Mesendoderm (in vitro differentiated cells): Measurements from ENCODE around the gene PLPP6. TPM values are rescaled to one million over a fixed set of nuclear protein-coding genes. Genes with fewer than 3 reads are reported as not detected.
A peak's percentile ranks its signal among the peaks of the same experiment; 100 is the strongest.

Experiments used
- DNase-seq: peaks from one replicate; pipeline ENCODE4 v3.0.0; 2013
- H2AK5ac ChIP-seq: 2 replicates; pipeline ENCODE4 v1.6.1; 2013; ENCODE audit warnings: low read length, inconsistent platforms
- H2BK120ac ChIP-seq: 2 replicates; pipeline ENCODE4 v1.6.1; 2013; ENCODE audit warnings: low read depth, mild to moderate bottlenecking, low read length, moderate library complexity, mixed read lengths
- H2BK15ac ChIP-seq: replicated peaks from 2 replicates; pipeline ENCODE4 v1.6.1; 2013; ENCODE audit warnings: low read depth, mild to moderate bottlenecking, moderate library complexity
- H2BK5ac ChIP-seq: 2 replicates; pipeline ENCODE4 v1.6.1; 2013; ENCODE audit warnings: low read length, inconsistent platforms
- H3K18ac ChIP-seq: 2 replicates; pipeline ENCODE4 v1.6.1; 2013; ENCODE audit warnings: mild to moderate bottlenecking, low read length, mixed read lengths
- H3K23ac ChIP-seq: one replicate; pipeline ENCODE4 v1.6.1; 2013; ENCODE audit warnings: low read length
- H3K27ac ChIP-seq: 2 replicates; pipeline ENCODE4 v1.5.1; 2013; ENCODE audit warnings: low read depth, mild to moderate bottlenecking, inconsistent platforms, low read length, moderate library complexity
- H3K27me3 ChIP-seq: 2 replicates; pipeline ENCODE4 v1.6.1; 2013; ENCODE audit warnings: low read length, control low read depth, mild to moderate bottlenecking, inconsistent platforms; ENCODE audit not compliant: insufficient read depth, poor library complexity
- H3K36me3 ChIP-seq: 2 replicates; pipeline ENCODE4 v1.6.1; 2013; ENCODE audit warnings: low read length, inconsistent platforms; ENCODE audit not compliant: control insufficient read depth, insufficient read depth
- H3K4ac ChIP-seq: one replicate; pipeline ENCODE4 v1.6.1; 2013; ENCODE audit warnings: low read depth, mild to moderate bottlenecking, low read length, moderate library complexity
- H3K4me1 ChIP-seq: 2 replicates; pipeline ENCODE4 v1.6.1; 2013; ENCODE audit warnings: low read depth, low read length, inconsistent platforms; ENCODE audit not compliant: control insufficient read depth
- H3K4me2 ChIP-seq: 2 replicates; pipeline ENCODE4 v1.6.1; 2013; ENCODE audit warnings: low read length
- H3K4me3 ChIP-seq: 2 replicates; pipeline ENCODE4 v1.5.1; 2013; ENCODE audit warnings: mild to moderate bottlenecking, low read length
- H3K56ac ChIP-seq: one replicate; pipeline ENCODE4 v1.6.1; 2013; ENCODE audit warnings: low read length
- H3K79me1 ChIP-seq: 2 replicates; pipeline ENCODE4 v1.6.1; 2013; ENCODE audit warnings: low read length, inconsistent platforms
- H3K79me2 ChIP-seq: 2 replicates; pipeline ENCODE4 v1.6.1; 2013; ENCODE audit warnings: mild to moderate bottlenecking, low read length; ENCODE audit not compliant: control insufficient read depth, insufficient read depth
- H3K9ac ChIP-seq: 2 replicates; pipeline ENCODE4 v1.6.1; 2013; ENCODE audit warnings: low read length, inconsistent platforms
- H4K5ac ChIP-seq: one replicate; pipeline ENCODE4 v1.6.1; 2013; ENCODE audit warnings: low read length
- H4K8ac ChIP-seq: one replicate; pipeline ENCODE4 v1.6.1; 2013; ENCODE audit warnings: low read depth, mild to moderate bottlenecking, control low read depth, low read length, moderate library complexity
- WGBS: extraction: QIAGEN DNeasy Blood & Tissue Kit; methylation state at CpG from one replicate; pipeline ENCODE4 v1.1.7; 2013; ENCODE audit warnings: low lambda C conversion rate, missing lambda C conversion rate; ENCODE audit not compliant: insufficient coverage; ENCODE audit errors: extremely low coverage; 5-methylcytosine and 5-hydroxymethylcytosine counted together
- polyA plus RNA-seq, 2 experiments: library from polyadenylated mRNA; stranded (reverse); fragments of 200-250 nt; gene quantifications; one replicate each; pipeline ENCODE4 v1.2.3, GENCODE V29; 2013

PLPP6 gene
- polyA plus RNA-seq (2013, experiment 1 of 2) = 6.6 TPM
- polyA plus RNA-seq (2013, experiment 2 of 2) = 6.4 TPM

DNA sequence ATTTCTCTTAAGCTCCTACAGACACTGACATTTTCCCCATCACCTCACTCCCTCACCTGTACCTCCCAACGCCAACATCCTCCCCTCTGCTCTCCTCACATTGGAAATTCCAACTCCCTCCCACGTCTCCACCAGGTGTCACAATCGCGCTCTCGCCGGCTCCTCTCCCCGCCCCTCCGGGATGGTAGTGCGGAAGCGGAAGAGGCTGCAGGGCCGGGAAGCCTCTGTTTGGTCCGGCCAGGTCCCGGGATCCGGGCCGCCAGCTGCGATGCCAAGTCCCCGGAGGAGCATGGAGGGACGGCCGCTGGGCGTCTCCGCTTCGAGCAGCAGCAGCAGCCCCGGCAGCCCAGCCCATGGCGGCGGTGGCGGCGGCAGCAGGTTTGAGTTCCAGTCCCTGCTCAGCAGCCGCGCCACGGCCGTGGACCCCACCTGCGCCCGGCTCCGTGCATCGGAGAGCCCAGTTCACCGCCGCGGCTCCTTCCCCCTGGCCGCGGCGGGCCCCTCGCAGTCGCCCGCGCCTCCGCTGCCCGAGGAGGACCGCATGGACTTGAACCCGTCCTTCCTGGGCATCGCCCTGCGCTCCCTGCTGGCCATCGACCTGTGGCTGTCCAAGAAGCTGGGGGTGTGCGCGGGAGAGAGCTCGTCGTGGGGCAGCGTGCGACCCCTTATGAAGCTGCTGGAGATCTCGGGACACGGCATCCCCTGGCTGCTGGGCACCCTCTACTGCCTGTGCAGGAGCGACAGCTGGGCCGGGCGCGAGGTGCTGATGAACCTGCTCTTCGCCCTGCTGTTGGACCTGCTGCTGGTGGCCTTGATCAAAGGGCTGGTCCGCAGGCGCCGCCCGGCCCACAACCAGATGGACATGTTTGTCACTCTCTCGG is at the start of gene PLPP6:
Gene PLPP6, plus strand, starts transcription at position 187 of the 881 bp plus-strand sequence. Its CDS starts 82 bp downstream, at position 269.
- Histone ChIP-seq H3K4me3 (peak within 1 kb of the TSS; percentile 67), H3K36me3 (no peaks in the 10 kb centered on the region), H3K27ac (peak within 1 kb of the TSS; percentile 18), H4K8ac (peak within 1 kb of the TSS; percentile 57), H3K23ac (no peak within 1 kb of the TSS), H2BK120ac (no peak within 1 kb of the TSS), H4K5ac (no peak within 1 kb of the TSS), H3K56ac (peak within 1 kb of the TSS; percentile 91), H2BK15ac (no peak within 1 kb of the TSS), H3K9ac (peak within 1 kb of the TSS; percentile 67), H3K4me1 (peaks cover 8% of the 10 kb centered on the region), H3K79me1 (peaks cover 3% of the 10 kb centered on the region), H3K4me2 (peak within 1 kb of the TSS; percentile 73), H3K18ac (peak within 1 kb of the TSS; percentile 53), H3K79me2 (no peaks in the 10 kb centered on the region), H2BK5ac (peak within 1 kb of the TSS; percentile 40), H2AK5ac (no peak within 1 kb of the TSS), H3K4ac (peak within 1 kb of the TSS; percentile 8), H3K27me3 (no peaks in the 10 kb centered on the region)
- WGBS = no CpG with 5 or more reads among the region's 70 CpGs
- DNase-seq = peak; percentile 97

DNA sequence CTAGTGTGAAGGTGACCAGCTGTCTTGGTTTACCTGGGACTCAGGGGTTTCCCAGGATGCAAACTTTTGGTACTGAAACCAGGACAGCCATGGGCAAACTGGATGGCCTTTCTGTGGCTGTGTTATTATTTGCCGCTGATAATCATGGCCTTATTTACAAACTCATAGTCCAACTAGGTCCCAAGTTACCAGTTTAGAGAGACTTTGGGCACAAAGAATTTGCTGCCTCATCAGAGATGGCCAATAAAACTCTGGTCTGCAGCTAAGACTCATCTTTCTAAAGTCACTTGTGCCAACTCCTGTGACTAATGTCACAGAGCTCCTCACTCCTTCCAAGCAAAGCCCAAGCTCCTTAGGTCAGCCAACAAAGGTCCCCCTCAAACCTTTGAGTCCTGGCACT is 47.5 kb upstream of the PLPP6 start:
- no peak overlapping the region for H3K27ac ChIP-seq

DNA sequence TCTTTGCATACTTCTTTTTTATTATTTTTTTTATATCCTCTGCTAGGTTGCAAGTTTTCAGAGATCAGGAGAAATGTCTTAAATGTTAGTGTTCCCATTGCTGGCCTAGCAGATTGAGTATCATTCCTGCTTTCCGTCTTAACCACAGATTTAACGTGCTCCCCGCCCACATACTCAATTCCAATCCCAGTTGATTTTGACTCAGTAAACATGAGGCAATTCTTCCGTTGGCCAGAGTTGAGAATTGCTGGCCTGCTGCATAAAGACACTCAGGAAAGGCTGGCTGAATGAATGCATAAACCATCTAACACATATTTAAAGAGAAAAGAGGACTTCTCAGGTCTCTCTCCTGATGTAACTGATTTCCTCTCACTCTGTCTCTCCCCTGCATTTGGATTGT is 46.8 kb upstream of the PLPP6 start:
- Histone ChIP-seq H2BK120ac (no peak overlapping the region), H3K56ac (no peak overlapping the region), H3K36me3 (no peaks in the 10 kb centered on the region), H2BK5ac (no peak overlapping the region), H3K79me2 (no peaks in the 10 kb centered on the region), H3K4me2 (no peak overlapping the region), H2BK15ac (no peak overlapping the region), H3K9ac (no peak overlapping the region), H3K18ac (no peak overlapping the region), H3K4ac (no peak overlapping the region), H3K23ac (no peak overlapping the region), H2AK5ac (no peak overlapping the region), H4K8ac (no peak overlapping the region), H3K4me1 (no peaks in the 10 kb centered on the region), H3K27ac (no peak overlapping the region), H4K5ac (no peak overlapping the region), H3K79me1 (no peaks in the 10 kb centered on the region), H3K27me3 (no peaks in the 10 kb centered on the region), H3K4me3 (no peak overlapping the region)
- WGBS = no CpG with 5 or more reads among the region's 4 CpGs
- DNase-seq = no peak

More for the DNA sequence above, 47.5 kb upstream of the PLPP6 start:
- no peak overlapping the region for H3K4me3 ChIP-seq
- H3K18ac ChIP-seq = no peak overlapping the region
- H3K56ac ChIP-seq = no peak overlapping the region
- no peak overlapping the region for H3K23ac ChIP-seq
- H3K79me1 ChIP-seq = no peaks in the 10 kb centered on the region
- no peak overlapping the region for H3K4me2 ChIP-seq
- H4K5ac ChIP-seq = no peak overlapping the region
- H3K9ac ChIP-seq = no peak overlapping the region
- H3K36me3 ChIP-seq = no peaks in the 10 kb centered on the region
- H2BK120ac ChIP-seq = no peak overlapping the region
- no peaks in the 10 kb centered on the region for H3K79me2 ChIP-seq
- H2BK15ac ChIP-seq = no peak overlapping the region
- H3K4ac ChIP-seq = no peak overlapping the region
- no peak overlapping the region for H2AK5ac ChIP-seq
- no peaks in the 10 kb centered on the region for H3K27me3 ChIP-seq
- no peak overlapping the region for H2BK5ac ChIP-seq
- DNase-seq = no peak
- H4K8ac ChIP-seq = no peak overlapping the region
- no CpG with 5 or more reads among the region's 1 CpG for WGBS
- H3K4me1 ChIP-seq = no peaks in the 10 kb centered on the region

DNA sequence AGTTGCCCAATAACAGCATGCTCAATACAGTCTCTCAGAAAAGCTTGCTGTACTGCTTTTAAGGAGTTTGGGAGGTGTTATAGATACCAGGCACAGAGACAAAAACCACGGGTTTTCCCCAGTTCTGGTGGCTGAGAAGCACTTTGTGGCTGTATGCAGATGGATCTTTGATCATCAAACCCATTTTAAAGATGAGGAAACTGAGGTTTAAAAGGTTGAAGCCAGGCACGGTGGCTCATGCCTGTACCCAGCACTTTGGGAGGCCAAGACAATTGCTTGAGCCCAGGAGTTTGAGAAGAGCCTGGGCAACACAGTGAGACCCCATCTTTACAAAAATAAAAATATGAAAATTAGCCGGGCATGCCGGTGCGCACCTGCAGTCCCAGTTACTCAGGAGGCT is 46.3 kb upstream of the PLPP6 start:
- no peak overlapping the region for H4K8ac ChIP-seq
- H3K36me3 ChIP-seq = no peaks in the 10 kb centered on the region
- H3K4me1 ChIP-seq = no peaks in the 10 kb centered on the region
- no peak overlapping the region for H2AK5ac ChIP-seq
- H3K79me2 ChIP-seq = no peaks in the 10 kb centered on the region
- H2BK5ac ChIP-seq = no peak overlapping the region
- no peak overlapping the region for H3K18ac ChIP-seq
- no peak overlapping the region for H2BK15ac ChIP-seq
- H3K23ac ChIP-seq = no peak overlapping the region
- H3K27ac ChIP-seq = no peak overlapping the region
- no peak overlapping the region for H4K5ac ChIP-seq
- H3K9ac ChIP-seq = no peak overlapping the region
- no peak overlapping the region for H3K4ac ChIP-seq
- WGBS = no CpG with 5 or more reads among the region's 5 CpGs
- no peak overlapping the region for H2BK120ac ChIP-seq
- H3K4me2 ChIP-seq = no peak overlapping the region
- H3K27me3 ChIP-seq = no peaks in the 10 kb centered on the region
- no peak overlapping the region for H3K56ac ChIP-seq
- no peaks in the 10 kb centered on the region for H3K79me1 ChIP-seq
- DNase-seq = no peak
- no peak overlapping the region for H3K4me3 ChIP-seq

DNA sequence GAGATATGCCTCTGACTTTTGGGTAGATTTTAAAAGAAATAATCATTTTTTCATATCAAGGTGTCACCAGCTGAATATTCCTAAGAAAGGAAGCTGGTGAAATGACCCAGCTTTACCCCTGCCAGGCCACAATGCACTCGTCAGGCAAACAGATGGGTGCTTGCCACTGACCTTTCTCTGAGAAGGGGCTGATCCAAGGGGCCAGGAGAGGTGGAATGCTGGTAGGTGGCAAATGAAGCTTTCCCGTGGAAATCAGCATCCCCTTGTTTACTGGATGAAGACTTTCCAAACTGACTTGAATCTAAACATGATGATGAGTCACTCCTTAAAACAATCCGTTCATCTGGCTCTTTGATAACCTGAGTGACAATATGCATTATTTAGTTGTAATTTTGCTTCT is 44.3 kb upstream of the PLPP6 start:
- no peak overlapping the region for H3K27ac ChIP-seq
- H3K56ac ChIP-seq = no peak overlapping the region
- H3K4me2 ChIP-seq = no peak overlapping the region
- no peak overlapping the region for H4K8ac ChIP-seq
- H3K9ac ChIP-seq = no peak overlapping the region
- H3K4ac ChIP-seq = no peak overlapping the region
- H4K5ac ChIP-seq = no peak overlapping the region
- no peak overlapping the region for H3K23ac ChIP-seq
- H3K36me3 ChIP-seq = no peaks in the 10 kb centered on the region
- H2BK120ac ChIP-seq = no peak overlapping the region
- H3K4me1 ChIP-seq = no peaks in the 10 kb centered on the region
- H2BK5ac ChIP-seq = no peak overlapping the region
- WGBS = no CpG with 5 or more reads among the region's 3 CpGs
- no peak overlapping the region for H2AK5ac ChIP-seq
- H3K79me1 ChIP-seq = no peaks in the 10 kb centered on the region
- no peak for DNase-seq
- no peaks in the 10 kb centered on the region for H3K27me3 ChIP-seq
- H3K18ac ChIP-seq = no peak overlapping the region
- H3K79me2 ChIP-seq = no peaks in the 10 kb centered on the region
- H3K4me3 ChIP-seq = no peak overlapping the region
- no peak overlapping the region for H2BK15ac ChIP-seq
